ENCODE measurements around the gene MISP. TPM values are rescaled to one million over a fixed set of nuclear protein-coding genes. Genes with fewer than 3 reads are reported as not detected.

MISP gene
- total and polyA plus RNA-seq, 2 of the 13 experiments (the other 11 are each of a cell fraction or from before 2014, with no cell fraction given) = 0.67 to 1.3 TPM

- TF ChIP-seq MLX (CRISPR knock-in tag; IDR thresholded peaks at IDR 0.05) (0 out of 2 replicates have a peak, but pooled peaks have one; percentile 20), TP53 (CRISPR knock-in tag; conservative IDR thresholded peaks at IDR 0.05) (no peak), SRSF4 (IDR thresholded peaks at IDR 0.05; ENCODE audit: low read depth, low read length, poor library complexity, severe bottlenecking) (no peak), PLSCR1 (CRISPR knock-in tag; IDR thresholded peaks at IDR 0.05; ENCODE audit: borderline replicate concordance) (no peak), RBM22 (optimal IDR thresholded peaks at IDR 0.05; ENCODE audit: low read length) (no peak), ELF1 (CRISPR knock-in tag; IDR thresholded peaks at IDR 0.05) (no peak), SIX1 (CRISPR knock-in tag; IDR thresholded peaks at IDR 0.05; ENCODE audit: borderline replicate concordance) (no peak), TRIM24 (CRISPR knock-in tag; IDR thresholded peaks at IDR 0.05) (no peak), PRDM10 (CRISPR knock-in tag; IDR thresholded peaks at IDR 0.05; ENCODE audit: low read depth) (peak; percentile 69), SMC3 (IDR thresholded peaks at IDR 0.05; ENCODE audit: low read length) (no peak), ZBTB10 (CRISPR knock-in tag; IDR thresholded peaks at IDR 0.05; ENCODE audit: borderline replicate concordance) (peak; percentile 45; the same call in 1 of the 2 replicates), MYC (CRISPR knock-in tag; IDR thresholded peaks at IDR 0.05; ENCODE audit: borderline replicate concordance) (peak; percentile 81), KLF6 (CRISPR knock-in tag; IDR thresholded peaks at IDR 0.05) (0 out of 2 replicates have a peak, but pooled peaks have one; percentile 24), ZNF124 (CRISPR knock-in tag; IDR thresholded peaks at IDR 0.05) (no peak), MTA1 (CRISPR knock-in tag; IDR thresholded peaks at IDR 0.05; ENCODE audit: borderline replicate concordance) (peak; percentile 71; the same call in 1 of the 2 replicates), ZNF3 (CRISPR knock-in tag; IDR thresholded peaks at IDR 0.05) (no peak)
- TF ChIP-seq, protein P1, sequence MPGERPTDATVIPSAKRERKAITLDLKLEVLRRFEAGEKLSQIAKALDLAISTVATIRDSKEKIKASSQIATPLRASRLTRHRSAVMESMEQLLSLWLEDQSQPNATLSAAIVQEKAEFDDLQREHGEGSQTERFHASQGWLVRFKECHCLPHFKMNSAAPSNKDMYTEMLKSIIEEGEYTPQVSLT (CRISPR knock-in tag; IDR thresholded peaks at IDR 0.05; ENCODE audit: borderline replicate concordance, low read depth) = no peak
- TF ChIP-seq, protein P2, sequence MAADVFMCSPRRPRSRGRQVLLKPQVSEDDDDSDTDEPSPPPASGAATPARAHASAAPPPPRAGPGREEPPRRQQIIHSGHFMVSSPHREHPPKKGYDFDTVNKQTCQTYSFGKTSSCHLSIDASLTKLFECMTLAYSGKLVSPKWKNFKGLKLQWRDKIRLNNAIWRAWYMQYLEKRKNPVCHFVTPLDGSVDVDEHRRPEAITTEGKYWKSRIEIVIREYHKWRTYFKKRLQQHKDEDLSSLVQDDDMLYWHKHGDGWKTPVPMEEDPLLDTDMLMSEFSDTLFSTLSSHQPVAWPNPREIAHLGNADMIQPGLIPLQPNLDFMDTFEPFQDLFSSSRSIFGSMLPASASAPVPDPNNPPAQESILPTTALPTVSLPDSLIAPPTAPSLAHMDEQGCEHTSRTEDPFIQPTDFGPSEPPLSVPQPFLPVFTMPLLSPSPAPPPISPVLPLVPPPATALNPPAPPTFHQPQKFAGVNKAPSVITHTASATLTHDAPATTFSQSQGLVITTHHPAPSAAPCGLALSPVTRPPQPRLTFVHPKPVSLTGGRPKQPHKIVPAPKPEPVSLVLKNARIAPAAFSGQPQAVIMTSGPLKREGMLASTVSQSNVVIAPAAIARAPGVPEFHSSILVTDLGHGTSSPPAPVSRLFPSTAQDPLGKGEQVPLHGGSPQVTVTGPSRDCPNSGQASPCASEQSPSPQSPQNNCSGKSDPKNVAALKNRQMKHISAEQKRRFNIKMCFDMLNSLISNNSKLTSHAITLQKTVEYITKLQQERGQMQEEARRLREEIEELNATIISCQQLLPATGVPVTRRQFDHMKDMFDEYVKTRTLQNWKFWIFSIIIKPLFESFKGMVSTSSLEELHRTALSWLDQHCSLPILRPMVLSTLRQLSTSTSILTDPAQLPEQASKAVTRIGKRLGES (CRISPR knock-in tag; IDR thresholded peaks at IDR 0.05; ENCODE audit: borderline replicate concordance) = no peak
Measured at GRCh38 chr19:782185-782877, 31.4 kb downstream of the MISP start (continued).

Data from HepG2 (cell line).